Putamen (tissue), 1 donor: Measurements from ENCODE around the gene VDR.

Source experiments
- DNase-seq: peaks from one replicate; pipeline ENCODE4 v3.0.0-alpha.2; 2016; ENCODE audit warnings: low spot score

The VDR gene

DNA sequence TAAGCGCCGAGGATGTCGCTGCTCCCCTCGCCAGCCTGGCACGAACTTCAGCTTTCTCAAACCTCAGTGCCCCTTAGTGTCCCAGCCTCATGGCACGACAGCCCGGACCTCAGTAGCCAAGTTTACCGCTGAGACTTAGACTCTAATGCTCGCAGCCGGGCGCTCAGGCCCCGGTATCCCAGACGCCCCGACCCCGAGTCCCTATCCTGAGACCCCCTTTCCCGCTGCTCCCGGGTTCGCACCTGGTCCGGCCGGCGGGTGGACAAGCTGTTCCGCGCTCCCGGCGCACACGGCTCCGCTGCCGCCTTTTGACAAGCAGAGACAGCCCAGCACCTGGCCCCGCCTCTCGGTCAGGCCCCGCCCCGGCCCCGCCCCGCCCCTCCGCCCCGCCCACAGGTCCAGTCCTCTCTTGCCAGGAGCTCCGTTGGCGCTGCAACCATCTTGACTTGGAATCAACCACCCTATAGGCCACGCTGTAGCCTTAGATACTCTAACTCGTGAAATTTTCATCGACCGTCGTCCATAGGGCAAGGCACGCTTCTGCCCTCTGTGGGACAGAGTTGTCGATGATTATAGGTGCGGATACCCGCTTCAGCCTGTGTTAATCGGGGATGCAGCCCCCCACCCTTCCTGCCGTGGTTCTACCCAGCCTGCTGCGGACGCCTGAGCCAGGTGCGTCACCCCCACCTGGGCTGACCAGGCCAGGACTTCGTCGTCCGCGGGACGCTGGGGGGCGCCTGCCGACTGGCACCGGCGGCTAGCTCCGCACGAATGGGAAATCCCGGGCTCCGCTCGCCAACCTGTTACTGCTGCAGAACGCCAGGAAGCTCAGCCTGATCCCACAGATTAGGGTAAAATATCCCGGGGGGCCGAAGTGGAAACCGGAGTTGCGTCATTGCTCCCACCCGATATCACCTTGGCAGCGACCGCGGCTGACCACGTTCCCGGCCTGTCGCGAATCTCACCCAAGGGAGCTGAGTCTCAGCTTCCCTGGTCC lies at the start of gene VDR:
VDR (minus strand) TSS at position 282 of the 997 bp plus-strand sequence. CDS start 25,881 bp downstream, outside the sequence.
- DNase-seq: no peak

DNA sequence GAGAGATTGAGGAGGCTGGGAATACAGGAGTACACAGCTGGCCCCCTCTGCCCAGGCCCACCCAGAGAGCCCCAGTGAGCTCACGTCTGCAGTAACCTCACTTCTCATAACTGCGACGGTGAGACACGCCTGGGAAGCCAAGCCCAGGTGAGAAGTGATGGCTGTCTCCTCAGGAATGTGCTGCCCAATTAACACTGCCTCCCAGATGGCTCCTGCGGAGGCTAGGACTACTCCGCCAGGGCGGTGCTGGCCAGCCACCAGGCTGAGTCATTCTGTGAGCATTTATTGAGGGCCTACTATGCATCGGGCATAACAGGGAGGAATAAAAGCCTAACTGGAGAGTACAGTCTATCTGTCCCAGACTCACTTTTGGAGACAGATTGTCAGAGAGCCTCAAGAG lies 49.3 kb upstream of the VDR start:
- no peak for DNase-seq

DNA sequence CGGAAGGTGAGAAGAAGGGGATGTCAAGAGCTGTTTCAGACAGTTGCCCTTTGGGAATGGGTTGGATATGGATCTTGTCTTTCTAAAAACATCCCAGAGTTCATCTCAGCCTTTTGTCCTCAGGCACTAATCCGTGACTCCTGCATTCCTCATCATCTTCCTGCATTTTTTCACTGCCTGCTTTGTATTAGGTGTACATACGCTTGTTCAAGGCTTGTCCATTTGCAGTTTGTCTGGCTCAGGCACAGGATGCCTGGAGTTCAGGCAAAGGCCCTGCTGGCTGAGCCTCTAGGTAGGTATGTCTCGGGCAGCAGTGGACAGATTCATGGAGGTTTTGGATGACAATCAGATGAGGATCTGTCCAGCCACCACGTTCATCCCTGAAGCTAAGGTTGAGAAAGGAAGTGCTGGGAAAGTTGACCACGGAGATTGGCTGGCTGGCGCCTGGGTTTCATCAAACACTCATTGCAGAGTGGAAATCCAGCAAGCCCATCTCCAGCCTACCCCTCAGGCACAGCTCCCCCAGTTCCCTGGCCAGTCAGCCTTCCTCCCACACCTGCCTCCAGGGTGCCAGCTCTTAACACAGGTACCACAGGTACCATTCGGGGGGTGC lies 46.2 kb upstream of the VDR start:
- no peak for DNase-seq

DNA sequence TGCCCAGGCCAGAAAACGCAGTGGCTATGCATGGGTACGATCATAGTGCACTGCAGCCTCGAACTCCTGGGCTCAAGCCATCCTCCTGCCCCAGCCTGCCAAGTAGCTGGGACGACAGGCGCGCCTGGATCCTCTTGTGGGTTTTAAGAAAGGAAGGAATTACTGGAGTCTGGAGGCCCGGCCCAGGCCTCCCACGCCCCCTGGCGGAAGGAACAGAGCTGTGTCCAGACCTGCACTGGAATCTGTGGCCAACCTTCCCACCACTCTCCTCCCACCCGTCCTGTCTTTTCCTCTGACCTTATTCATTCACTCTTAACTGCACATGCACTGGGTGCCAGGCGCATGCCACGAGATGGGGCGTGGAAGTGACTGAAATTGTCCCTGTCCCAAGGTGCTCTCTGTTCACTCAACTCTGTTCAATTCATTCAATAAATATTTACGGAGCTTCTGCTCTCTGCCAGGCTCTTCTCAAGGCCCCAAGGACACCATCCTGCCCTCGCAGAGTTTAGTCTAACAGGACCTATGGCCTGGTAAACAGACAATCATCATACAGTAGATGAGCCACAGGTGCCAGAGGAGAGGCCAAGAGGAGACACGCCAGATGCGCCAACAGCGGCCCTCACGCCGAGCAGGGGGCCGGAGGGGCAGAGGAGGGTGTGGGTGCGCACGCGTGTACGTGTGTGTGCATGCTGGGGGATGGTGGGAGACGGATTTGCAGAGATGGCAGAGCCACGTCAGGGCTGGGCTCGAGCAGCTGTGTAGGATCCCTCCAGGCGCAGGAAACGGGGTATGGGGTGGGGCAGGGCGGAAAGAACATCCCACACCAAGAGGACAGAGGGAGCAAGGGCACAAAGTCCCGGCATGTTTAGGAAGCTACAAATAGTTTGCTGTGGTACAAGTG lies 44.9 kb upstream of the VDR start:
- DNase-seq: peak; percentile 32

DNA sequence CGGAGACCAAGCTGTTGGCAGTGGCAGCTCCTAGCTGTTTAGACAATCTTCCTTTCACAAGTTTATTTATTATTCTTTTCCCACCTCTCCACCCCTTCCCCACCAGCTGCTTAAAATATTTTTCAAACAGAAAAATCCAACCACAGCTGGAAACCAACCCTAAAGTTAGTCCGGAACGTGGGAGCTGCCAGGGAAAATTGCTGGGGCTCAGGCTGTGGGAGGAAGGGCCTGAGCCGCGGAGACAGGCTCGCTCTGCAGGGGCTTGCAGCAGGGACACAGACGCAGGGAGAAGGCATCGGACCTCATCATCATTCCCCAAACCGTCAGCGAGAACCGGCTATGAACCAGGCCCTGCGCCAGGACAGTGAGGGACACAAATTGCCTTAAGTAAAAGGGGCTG lies 42.5 kb upstream of the VDR start:
- DNase-seq: no peak

DNA sequence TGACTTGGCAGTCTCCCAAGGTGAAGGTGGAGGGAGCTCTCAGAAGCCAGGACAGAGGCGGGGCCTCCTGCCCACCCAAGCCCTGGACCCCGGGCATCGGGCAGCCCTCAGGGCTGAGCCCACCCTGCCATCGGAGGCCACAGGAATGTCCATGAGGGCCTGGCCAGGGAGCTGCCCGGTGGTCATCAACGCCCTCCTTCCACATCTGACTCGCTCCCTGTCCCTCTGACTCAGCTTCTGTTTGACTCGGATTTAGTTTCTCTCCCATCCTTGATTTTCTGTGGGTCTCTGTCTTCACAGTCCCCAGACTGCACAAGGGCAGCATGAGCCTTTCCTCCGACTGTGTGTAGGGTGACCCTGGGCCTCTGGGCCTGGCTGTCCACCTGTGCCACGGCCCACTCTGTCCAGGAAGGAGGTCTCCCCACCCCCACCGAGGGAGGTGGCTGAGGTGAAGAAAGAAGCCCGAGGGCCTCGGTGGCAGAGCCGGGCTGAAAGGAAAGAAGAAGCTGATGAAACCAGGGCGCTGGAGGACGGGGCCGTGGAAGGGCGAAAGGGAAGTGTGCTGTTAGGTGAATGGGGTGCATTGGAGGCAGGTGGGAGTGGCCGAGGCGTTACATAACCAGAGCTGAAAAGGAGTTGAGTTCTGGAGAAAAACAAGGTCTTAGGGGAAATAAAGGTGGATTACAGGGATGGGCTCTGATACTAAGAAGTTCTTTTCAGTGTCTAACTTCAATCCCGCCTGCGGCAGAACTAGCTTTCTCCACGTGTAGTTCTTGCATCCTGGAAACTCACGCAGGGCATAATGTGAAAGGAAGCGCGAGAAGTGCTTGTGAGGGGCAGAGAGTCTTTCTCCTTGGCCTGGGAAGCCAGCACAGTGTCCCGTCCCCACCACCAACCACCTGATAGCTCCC lies 41.9 kb upstream of the VDR start:
- DNase-seq: no peak

DNA sequence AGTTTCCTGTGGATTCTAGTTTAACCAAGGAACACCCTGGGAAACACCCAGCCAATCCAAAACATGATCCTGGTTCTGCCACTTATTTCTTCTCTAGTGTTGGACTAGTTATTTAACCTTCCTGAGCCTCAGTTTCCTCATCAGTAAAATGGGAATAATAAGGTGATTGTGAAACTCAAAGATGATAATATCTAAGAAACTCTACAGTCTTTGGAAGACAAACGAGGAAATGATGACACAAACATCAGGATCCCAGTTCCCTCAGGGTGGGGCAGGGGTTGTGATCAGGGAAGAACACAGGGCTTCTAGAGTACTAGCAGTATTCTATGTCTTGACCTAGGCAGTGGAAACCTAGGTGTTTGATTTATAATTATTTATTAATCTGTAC lies 40.5 kb upstream of the VDR start:
- no peak for DNase-seq

DNA sequence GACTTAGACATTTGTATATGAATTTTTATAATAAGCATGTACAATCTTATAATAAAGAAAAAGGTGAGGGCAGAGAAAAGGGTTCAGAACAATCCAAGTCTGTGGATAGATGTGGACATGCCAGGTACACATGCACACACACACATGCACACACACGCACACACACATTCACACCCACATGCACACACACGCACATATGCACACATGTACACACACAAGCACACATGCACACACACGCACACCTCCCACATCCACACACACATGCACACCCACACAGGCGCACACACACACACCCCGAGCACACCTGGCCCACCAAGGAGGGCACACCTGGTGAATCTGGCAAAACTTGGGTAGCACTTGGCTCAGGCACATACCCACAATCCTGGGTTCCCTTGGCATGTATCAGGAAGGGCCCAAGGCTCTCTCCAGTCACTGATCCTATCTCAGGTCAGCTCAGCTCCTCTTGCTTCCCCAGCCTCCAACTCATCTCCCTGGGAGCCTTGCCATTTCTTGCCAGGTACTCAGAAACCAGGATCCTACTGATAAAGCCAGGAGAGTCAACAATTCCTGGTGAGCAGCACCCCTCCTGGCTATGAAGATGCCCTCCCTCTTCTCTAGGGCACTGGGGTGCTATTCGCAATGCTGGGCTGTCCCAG lies 40.0 kb upstream of the VDR start:
- DNase-seq: no peak

DNA sequence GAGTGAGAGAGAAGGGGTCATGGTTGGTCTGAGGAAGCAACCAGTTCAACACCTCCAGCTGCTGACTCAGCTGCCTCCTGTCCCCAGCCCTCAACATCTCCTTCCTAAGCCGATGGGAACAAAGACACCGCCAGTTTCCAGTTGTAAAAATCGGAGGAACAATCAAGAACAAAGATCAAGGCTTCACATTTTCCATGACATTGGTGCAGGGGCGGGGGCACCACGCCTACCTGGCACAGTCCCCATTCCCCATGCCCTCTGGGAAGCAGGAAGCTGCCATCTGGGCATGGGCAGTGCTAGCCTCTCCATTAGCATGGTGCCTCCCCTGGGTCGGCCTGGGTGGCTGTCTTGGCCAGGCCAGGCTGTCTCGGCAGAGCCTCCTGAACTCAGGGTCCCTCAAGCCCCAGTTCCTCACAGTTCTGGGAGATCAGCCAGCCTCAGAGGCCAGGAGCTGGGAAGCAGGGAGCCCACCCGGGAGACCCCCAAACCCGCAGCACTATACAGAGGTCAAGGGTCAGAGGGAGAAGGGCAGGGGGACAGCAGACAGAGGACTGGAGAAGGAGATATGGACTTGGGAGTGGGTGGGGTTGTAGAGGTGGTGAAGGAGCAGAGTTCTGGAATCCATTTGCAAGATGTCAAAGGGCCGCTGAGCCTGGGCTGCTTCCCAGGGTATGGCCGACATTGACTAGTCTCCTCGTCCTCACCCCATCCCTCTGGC lies 39.0 kb upstream of the VDR start:
- no peak for DNase-seq

DNA sequence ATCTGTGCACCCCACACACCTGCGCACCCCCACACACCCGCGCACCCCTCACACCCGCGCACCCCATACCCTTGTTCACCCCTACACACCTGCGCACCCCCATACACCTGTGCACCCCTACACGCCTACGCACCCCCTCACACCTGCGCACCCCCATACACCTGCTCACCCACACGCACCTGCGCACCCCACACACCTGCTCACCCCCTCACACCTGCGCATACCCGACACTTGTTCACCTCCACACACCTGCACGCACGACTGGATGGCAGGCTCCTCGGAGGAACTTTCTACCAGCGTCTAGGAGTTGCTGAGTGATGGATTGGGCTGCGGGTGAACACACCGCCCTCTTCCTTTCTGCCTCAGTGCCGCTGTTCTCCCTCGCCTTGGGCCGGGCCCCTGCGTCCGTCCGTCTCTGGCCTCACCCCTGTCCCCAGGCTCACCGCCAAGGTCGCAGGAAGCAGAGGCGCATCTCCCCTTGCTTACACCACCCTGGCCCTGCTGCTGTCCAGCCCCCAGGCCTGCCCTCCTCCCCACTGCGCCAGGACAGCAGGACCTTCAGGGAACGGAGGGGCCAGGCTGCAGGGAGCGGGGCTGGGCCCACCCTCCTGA lies 37.9 kb upstream of the VDR start:
- DNase-seq: no peak

DNA sequence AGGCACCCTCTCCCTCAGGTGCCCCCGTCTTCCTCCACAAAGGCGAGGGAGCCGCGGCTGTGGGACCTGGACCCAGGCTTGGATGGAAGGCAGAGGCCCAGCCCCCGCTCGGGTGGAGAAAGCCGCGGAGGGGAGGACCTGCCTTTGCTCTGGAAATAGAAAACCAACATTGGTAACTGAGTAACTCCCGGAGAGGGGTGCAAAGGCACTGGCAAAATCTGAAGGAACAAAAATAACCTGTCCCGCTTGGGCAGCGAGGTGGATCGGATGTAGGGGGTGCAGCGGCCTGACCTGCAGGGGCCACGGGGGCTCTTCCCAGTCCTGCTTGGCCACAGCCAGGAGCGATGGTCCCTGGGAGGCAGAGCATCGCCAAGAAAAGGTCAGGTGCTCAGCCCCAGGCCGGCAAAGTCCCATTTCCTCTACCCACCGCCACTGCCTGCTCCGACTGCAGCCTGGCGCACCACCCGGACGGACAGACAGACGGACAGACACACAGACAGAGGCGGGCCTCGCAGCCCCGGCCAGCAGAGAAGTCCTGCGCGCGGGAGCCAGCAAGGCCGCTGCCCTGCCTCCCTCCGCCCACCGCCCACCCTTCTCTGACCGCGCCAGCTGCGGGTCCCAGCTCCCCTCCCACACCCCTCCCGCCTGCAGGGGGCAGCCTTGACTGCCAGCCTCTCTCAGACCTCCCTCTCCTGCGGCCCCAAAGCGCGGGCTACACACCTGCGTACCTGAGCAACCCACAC lies 37.2 kb upstream of the VDR start:
- no peak for DNase-seq

DNA sequence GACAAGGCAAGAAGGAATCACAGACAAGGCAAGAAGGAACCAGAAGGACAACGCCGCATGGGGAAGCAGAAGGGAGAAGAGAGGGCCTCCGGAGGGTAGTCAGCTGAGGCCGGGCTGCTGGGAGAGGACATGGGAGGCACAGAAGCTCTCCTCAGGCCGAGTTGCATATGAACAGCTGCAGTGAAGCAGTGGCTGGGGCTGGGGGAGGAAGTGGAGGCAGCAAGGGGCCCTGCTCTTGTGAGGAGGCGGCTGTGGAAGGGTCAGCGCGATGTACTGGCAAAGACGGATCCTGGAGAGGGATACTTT lies 36.6 kb upstream of the VDR start:
- no peak for DNase-seq

DNA sequence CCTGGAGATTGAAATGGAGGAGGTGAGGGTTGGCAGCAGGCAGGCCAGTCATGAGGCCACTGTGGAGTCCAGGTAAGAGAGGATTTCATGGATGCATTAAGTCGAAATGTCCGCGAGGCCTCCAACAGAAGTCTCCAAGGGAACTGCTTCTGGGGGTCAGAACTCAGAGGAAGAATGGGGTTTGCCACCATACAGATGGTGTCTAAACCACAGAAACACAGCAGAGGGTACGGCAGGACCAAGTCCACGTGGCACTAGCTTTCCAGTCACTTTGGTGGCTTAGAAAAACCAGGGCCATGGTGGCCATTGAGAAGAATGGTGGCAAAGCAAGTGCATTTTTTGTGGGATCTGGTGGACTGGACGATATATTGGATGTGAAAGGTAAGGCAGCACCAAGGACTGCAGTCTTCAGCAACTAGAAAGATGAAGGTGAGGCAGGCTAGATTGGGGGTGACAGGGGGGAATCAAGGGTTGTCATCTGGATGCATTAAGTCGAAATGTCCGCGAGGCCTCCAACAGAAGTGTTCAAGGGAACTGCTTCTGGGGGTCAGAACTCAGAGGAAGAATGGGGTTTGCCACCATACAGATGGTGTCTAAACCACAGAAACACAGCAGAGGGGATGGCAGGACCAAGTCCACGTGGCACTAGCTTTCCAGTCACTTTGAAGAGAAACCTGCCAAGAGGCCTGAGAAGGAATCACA lies 36.1 kb upstream of the VDR start:
- no peak for DNase-seq

DNA sequence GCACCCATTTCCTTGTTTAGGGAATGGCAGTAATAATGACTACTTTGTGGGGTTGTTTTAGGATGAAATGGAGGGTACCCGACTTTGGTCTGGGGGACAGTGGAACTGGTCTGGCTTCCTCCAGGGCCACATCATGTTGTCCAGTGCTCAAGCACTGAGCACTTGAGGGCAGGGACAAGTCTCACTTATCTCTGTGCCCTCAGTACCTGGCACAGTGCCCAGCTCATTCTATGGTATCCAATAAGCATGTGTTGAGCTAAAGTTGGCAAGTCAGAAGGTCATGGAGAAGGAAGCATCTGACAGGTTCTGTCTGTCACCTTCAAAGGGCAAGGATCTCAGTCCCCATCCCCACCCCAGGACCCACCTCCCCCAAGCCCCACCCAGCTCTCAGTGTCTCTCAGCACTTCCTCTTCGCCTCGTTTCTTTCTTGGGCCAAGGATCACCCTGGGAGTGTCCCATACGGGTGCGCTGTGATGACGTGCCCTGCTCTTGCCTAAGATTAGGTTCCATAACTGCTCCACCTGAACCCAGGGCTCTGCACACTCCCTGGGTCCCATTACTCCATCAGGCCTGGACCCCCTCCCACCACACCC lies 34.3 kb upstream of the VDR start:
- no peak for DNase-seq

DNA sequence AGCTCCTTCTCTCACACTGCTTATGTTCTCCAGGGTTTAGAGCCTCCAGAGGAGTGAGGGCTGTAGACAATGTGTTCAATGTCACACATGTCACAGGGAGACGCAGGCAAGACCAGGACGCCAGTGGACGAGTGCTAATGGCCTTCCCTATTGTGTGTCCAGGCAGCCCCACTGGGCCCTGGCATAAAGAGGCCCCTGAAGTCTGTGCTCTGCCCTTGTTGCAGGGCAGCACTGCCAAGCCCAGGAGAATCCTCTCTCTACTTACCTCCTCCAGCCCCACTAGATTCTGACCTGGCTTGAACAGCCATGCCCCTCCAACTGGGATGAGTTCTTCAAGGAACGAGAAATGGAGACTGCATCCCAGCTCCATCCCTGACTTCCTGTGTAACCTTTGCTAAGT lies 33.8 kb upstream of the VDR start:
- DNase-seq: no peak

DNA sequence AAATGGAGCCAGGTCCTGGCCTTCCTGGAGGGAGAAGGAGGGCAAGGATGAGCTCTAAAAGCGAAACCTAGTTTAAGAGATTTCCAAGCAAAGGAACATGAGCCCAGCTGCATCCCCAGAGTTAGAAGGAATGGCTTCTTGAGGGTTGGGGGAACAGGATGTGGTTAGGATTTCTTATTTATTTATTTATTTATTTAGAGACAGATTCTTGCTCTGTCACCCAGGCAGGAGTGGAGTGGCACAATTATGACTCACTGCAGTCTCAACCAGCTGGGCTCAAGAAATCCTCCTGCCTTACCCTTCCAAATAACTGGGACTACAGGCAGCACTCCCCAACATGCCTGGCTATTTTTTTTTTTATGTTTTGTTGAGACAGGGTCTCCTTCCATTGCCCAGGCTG lies 33.3 kb upstream of the VDR start:
- DNase-seq: no peak

DNA sequence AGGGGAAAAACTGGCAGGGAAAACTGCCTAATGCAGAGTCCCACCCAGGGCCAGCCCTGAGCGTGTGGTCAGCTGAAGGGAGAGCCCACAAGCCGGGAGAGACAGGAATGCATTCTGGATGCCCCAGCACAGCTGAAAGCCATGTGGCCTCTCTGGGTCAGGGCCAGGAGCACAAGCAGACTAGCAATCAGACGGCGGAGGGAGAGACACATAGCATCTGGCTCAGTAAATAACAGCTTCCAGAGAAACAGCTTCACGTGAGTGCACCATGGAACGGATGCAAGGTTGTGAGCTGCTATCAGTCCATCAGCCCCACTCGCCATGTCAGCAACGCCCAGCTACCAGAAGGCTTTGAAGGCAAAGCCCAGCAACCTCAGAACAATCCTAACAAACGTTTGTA lies 30.4 kb upstream of the VDR start:
- no peak for DNase-seq

DNA sequence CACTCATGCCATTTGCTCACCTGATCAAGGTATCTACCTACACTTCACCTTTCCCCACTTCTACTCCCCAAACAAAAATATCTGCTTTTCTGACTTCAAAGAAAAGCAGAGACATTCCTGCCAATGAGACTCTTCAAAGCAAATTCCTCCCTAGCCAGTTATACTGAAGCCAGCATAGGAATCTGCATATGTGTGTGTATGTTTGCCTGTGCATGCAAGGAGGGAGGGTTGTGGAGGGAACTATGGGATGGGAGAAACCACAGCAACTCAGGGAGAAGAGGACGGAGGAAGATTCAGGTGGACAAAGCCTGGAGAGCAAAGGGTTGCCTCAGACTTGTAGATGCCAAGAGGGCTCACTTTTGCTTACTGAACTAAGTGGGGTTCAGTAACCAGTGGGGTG lies 26.4 kb upstream of the VDR start:
- DNase-seq: no peak
